ENCODE results near the gene LBX2.

LBX2 gene

GRCh38 chr2:74532222-74532621 lies 32.8 kb upstream of the LBX2 start:
- DNase-seq (ENCODE audit: extremely low spot score), result no peak
- POLR2A ChIA-PET, result interaction anchor here (0.8 to 8.4 kb wide), 9 partner anchors 13 to 74 kb away, joined by 3 to 70 read pairs (median 5); partner anchors contain the start of genes CCDC142, LOXL3, PCGF1 and TTC31
- CTCF ChIA-PET, result interaction anchor here (0.6 to 1.7 kb wide), 7 partner anchors 25 to 91 kb away, joined by 3 to 5 read pairs (median 3); partner anchors contain the start of genes PCGF1 and WBP1
- TF ChIP-seq NFRKB (IDR thresholded peaks at IDR 0.05) (no peak), FOXM1 (IDR thresholded peaks at IDR 0.05; ENCODE audit: borderline replicate concordance) (no peak)

GRCh38 chr2:74531666-74532065 lies 32.3 kb upstream of the LBX2 start:
- ChIA-PET CTCF (interaction anchor here (0.6 to 1.7 kb wide), 8 partner anchors 14 to 91 kb away, joined by 3 to 5 read pairs (median 3); partner anchors contain the start of genes PCGF1 and WBP1), POLR2A (interaction anchor here (0.8 to 8.4 kb wide), 8 partner anchors 13 to 74 kb away, joined by 3 to 70 read pairs (median 4); partner anchors contain the start of genes CCDC142, LOXL3, PCGF1 and TTC31)
- TF ChIP-seq SUZ12 (IDR thresholded peaks at IDR 0.05) (no peak), HDGF (IDR thresholded peaks at IDR 0.05; ENCODE audit: borderline replicate concordance) (no peak), NFRKB (IDR thresholded peaks at IDR 0.05) (no peak), FOXA1 (IDR thresholded peaks at IDR 0.05) (no peak), ARNT (IDR thresholded peaks at IDR 0.05) (no peak), ZNF384 (IDR thresholded peaks at IDR 0.05) (no peak), FOXM1 (IDR thresholded peaks at IDR 0.05; ENCODE audit: borderline replicate concordance) (no peak), BHLHE40 (IDR thresholded peaks at IDR 0.05; ENCODE audit: borderline replicate concordance) (no peak), SP1 (IDR thresholded peaks at IDR 0.05) (no peak), TARDBP (IDR thresholded peaks at IDR 0.05) (no peak), FOXK2 (IDR thresholded peaks at IDR 0.05) (no peak), LEF1 (IDR thresholded peaks at IDR 0.05; ENCODE audit: borderline replicate concordance) (no peak), ELF4 (IDR thresholded peaks at IDR 0.05) (no peak), L3MBTL2 (conservative IDR thresholded peaks at IDR 0.05) (no peak), CTBP1 (IDR thresholded peaks at IDR 0.05; ENCODE audit: borderline replicate concordance) (no peak)
- TF ChIP-seq, protein P1, sequence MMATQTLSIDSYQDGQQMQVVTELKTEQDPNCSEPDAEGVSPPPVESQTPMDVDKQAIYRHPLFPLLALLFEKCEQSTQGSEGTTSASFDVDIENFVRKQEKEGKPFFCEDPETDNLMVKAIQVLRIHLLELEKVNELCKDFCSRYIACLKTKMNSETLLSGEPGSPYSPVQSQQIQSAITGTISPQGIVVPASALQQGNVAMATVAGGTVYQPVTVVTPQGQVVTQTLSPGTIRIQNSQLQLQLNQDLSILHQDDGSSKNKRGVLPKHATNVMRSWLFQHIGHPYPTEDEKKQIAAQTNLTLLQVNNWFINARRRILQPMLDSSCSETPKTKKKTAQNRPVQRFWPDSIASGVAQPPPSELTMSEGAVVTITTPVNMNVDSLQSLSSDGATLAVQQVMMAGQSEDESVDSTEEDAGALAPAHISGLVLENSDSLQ (IDR thresholded peaks at IDR 0.05), result no peak
- DNase-seq (ENCODE audit: extremely low spot score), result no peak

GRCh38 chr2:74530239-74531187 lies 31.1 kb upstream of the LBX2 start:
- CTCF ChIA-PET, result interaction anchor here (0.8 to 1.7 kb wide), 3 partner anchors 47 to 57 kb away, joined by 3 to 4 read pairs (median 4); partner anchors contain the start of genes CCDC142 and TTC31
- TF ChIP-seq L3MBTL2 (conservative IDR thresholded peaks at IDR 0.05) (peak; percentile 88), ARNT (IDR thresholded peaks at IDR 0.05) (no peak)
- peak; percentile 50 for DNase-seq (ENCODE audit: extremely low spot score)
- POLR2A ChIA-PET, result interaction anchor here (0.7 to 8.4 kb wide), 16 partner anchors 9 to 139 kb away, joined by 3 to 70 read pairs (median 4); partner anchors contain the start of genes CCDC142, INO80B, MRPL53 and PCGF1

DNA sequence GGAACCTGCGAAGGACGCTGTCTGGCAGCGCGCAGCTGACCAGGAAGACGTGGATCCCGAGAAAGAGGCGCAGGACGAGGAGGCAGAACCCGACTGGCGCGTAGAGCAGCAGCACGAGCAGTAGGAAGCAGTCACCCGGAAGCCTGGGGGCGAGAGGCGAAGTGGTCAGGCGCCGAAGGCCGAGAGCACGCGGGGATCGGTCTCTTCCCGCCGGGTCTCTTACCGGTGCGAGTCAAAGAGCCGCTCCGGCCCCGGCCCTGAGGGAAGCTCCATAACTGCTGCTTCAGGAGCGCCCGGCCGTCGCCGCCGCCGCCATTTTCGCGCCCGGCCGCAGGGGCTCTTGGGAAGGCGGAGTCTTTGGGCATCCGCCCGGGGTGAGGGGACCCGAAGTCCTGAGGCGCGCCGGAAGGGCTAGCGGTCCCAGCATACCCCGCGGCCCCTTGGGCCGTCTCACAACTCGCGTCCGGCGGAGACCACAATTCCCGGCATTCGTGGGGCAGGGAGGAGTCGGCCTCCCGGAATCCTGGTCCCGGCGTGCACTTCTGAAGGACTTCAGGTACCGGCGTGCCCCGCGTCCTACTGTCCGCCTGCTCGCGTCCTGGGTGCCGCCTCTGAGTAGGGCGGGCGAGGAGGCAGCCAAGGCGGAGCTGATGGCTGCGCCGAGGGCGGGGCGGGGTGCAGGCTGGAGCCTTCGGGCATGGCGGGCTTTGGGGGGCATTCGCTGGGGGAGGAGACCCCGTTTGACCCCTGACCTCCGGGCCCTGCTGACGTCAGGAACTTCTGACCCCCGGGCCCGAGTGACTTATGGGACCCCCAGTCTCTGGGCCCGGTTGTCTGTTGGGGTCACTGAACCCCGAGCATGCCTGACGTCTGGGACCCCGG lies 30.2 kb upstream of the LBX2 start, which contains the start of the genes AUP1 and HTRA2:
Gene AUP1 (minus strand): TSS at position 350 of the 882 bp plus-strand sequence. CDS start 77 bp downstream, at position 273.
Gene HTRA2 (plus strand): TSS at position 577 of the 882 bp plus-strand sequence. CDS start 74 bp downstream, at position 651.
- POLR2A ChIA-PET, result interaction anchor here (0.5 to 8.4 kb wide), 18 partner anchors 9 to 138 kb away, joined by 3 to 70 read pairs (median 4); partner anchors contain the start of genes CCDC142, INO80B, LOXL3 and MRPL53
- DNase-seq (ENCODE audit: extremely low spot score), result peak; percentile 96
- CTCF ChIA-PET, result interaction anchor here (1.2 kb wide), 1 partner anchor 48 kb away, joined by 4 read pairs; no protein-coding TSS in a partner anchor
- 0 out of 2 replicates have a peak, but pooled peaks have one; percentile 42 for TF ChIP-seq HDGF (IDR thresholded peaks at IDR 0.05; ENCODE audit: borderline replicate concordance)
- TF ChIP-seq ELF4 (IDR thresholded peaks at IDR 0.05), result peak; percentile 79
- TF ChIP-seq L3MBTL2 (conservative IDR thresholded peaks at IDR 0.05), result peak; percentile 57; the same call in 1 of the 2 replicates
- TF ChIP-seq TARDBP (IDR thresholded peaks at IDR 0.05), result no peak
- TF ChIP-seq ZNF384 (IDR thresholded peaks at IDR 0.05), result no peak

DNA sequence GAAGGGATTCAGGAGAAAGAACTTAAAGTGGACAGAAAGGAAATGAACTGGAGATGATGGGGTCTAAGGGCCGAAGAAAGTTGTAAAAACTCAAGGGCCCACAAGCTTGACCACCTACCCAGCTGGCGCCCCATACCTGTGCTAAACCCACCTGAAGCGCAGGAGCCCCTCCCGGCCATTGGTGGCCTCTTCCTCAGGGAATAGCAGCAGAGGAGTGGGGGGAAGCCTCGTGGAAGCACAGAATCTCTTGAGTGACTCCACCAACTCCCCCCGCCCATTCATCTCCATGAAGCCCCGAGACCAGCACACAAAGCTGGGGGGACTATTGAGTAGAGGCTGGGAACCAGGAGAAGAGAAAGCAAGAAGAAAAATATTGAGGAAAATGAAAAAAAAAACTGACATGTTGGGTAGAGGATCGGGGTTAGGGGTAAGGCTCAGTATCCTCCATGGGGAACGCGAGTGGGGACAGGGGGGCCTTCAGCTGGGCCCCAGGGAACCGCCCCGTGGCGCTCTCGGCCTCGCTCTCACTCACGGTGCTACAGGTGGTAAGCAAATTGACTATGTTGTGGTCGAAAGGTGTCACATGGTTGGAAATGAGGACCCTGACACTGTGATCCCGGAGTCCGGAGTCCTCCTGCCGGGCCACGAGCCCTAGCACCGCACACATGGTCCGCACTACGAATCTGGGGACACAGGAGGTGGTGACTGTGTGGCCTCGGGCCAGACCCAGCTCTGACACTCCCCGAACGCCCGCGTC lies 29.4 kb upstream of the LBX2 start:
- CTCF ChIA-PET, result no interaction called here
- no peak for DNase-seq (ENCODE audit: extremely low spot score)
- POLR2A ChIA-PET, result interaction anchor here (1.1 to 8.4 kb wide), 12 partner anchors 9 to 137 kb away, joined by 3 to 70 read pairs (median 4); partner anchors contain the start of genes CCDC142, INO80B, MRPL53 and PCGF1
- TF ChIP-seq ARNT (IDR thresholded peaks at IDR 0.05) (no peak), SP1 (IDR thresholded peaks at IDR 0.05) (no peak), SUZ12 (IDR thresholded peaks at IDR 0.05) (no peak), FOXM1 (IDR thresholded peaks at IDR 0.05; ENCODE audit: borderline replicate concordance) (no peak), HDGF (IDR thresholded peaks at IDR 0.05; ENCODE audit: borderline replicate concordance) (no peak), FOXK2 (IDR thresholded peaks at IDR 0.05) (no peak), L3MBTL2 (conservative IDR thresholded peaks at IDR 0.05) (no peak), NFRKB (IDR thresholded peaks at IDR 0.05) (no peak), FOXA1 (IDR thresholded peaks at IDR 0.05) (no peak), ELF4 (IDR thresholded peaks at IDR 0.05) (no peak), CTBP1 (IDR thresholded peaks at IDR 0.05; ENCODE audit: borderline replicate concordance) (no peak), LEF1 (IDR thresholded peaks at IDR 0.05; ENCODE audit: borderline replicate concordance) (no peak), BHLHE40 (IDR thresholded peaks at IDR 0.05; ENCODE audit: borderline replicate concordance) (no peak), TARDBP (IDR thresholded peaks at IDR 0.05) (no peak)
- TF ChIP-seq, protein P1 (IDR thresholded peaks at IDR 0.05), result no peak

Measured in HEK293T (cell line).